Adrenal gland (tissue), 5 donors: ENCODE results near the gene ZNF609.

Experiments used
- POLR2A ChIP-seq, 2 donors: fragments of 450-650 bp; IDR thresholded peaks; one replicate each; pipeline ENCODE4 v1.6.1; 2017; ENCODE audit warnings: antibody characterized with exemption in 2 of 2, mild to moderate bottlenecking in 2 of 2, moderate library complexity in 1 of 2
- TF ChIP-seq, protein P1 (sequence below), 6 experiments: fragments of 450-650 bp in 4 of 6; fragments of 200-600 bp in 2 of 6; sonication (generic) in 1 of 6; IDR thresholded peaks; 1 replicate in 5 of 6; 2 replicates in 1 of 6; pipeline versions ENCODE4 v1.5.1 to v1.8.0; 2016 to 2021; ENCODE audit warnings: antibody characterized with exemption in 6 of 6, mild to moderate bottlenecking in 2 of 6, moderate library complexity in 1 of 6
- donor health status: DM: no; HTN: no; CAD: no.

DNA sequence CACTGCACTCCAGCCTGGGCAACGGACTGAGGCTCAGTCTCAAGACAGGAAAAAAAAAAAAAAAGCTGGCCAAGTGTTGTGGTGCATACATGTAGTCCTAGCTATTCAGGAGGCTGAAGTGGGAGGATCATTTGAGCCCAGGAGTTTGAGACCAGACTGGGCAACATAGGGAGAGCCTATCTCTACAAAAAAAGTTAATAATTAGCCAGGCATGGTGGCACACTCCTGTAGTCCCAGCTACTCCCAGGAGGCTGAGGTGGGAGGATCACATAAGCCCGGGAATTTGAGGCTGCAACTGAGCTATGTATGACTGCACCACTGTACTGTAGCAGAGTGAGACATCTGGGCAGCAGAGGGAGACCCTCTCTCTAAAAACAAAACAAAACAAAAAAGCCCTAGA, 256.1 kb downstream of the ZNF609 start:
- TF ChIP-seq, protein P1, sequence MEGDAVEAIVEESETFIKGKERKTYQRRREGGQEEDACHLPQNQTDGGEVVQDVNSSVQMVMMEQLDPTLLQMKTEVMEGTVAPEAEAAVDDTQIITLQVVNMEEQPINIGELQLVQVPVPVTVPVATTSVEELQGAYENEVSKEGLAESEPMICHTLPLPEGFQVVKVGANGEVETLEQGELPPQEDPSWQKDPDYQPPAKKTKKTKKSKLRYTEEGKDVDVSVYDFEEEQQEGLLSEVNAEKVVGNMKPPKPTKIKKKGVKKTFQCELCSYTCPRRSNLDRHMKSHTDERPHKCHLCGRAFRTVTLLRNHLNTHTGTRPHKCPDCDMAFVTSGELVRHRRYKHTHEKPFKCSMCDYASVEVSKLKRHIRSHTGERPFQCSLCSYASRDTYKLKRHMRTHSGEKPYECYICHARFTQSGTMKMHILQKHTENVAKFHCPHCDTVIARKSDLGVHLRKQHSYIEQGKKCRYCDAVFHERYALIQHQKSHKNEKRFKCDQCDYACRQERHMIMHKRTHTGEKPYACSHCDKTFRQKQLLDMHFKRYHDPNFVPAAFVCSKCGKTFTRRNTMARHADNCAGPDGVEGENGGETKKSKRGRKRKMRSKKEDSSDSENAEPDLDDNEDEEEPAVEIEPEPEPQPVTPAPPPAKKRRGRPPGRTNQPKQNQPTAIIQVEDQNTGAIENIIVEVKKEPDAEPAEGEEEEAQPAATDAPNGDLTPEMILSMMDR (IDR thresholded peaks at IDR 0.05): no peak
- no peak for TF ChIP-seq POLR2A (IDR thresholded peaks at IDR 0.05)
